GM12873 (cell line): ENCODE results near the gene KLC1.

Source experiments
- CTCF ChIP-seq: IDR thresholded peaks from 2 replicates; pipeline ENCODE4 v1.5.1; 2012; ENCODE audit warnings: low read depth, mild to moderate bottlenecking, moderate library complexity, low read length, control low read depth; ENCODE audit not compliant: insufficient read depth; ENCODE audit errors: missing control alignments

Gene KLC1

GRCh38 chr14:103703433-103704385 is 74.7 kb downstream of the KLC1 start:
- TF ChIP-seq CTCF, result no peak

- no peak for TF ChIP-seq CTCF
Observed at GRCh38 chr14:103704708-103705107, 75.7 kb downstream of the KLC1 start.

- no peak for TF ChIP-seq CTCF
Observed at GRCh38 chr14:103705118-103705503, 76.1 kb downstream of the KLC1 start.

GRCh38 chr14:103705504-103706284 is 76.7 kb downstream of the KLC1 start:
- no peak for TF ChIP-seq CTCF

- TF ChIP-seq CTCF, result no peak
Observed at GRCh38 chr14:103706551-103707328, 77.7 kb downstream of the KLC1 start.

- TF ChIP-seq CTCF, result no peak
Observed at GRCh38 chr14:103707329-103708263, 78.6 kb downstream of the KLC1 start.
